Lung (tissue), 12 donors: ENCODE measurements around the gene RIMS4. TPM values are rescaled to one million over a fixed set of nuclear protein-coding genes. Genes with fewer than 3 reads are reported as not detected.
A peak's percentile ranks its signal among the peaks of the same experiment; 100 is the strongest.

Source experiments
- ATAC-seq: fragments of 200-7000 bp; cut with Tn5 transposase; one replicate; pipeline ENCODE4 v1.9.1; 2020; ENCODE audit warnings: moderate number of reproducible peaks; ENCODE audit not compliant: insufficient read depth, low FRiP score
- DNase-seq, 3 donors: peaks; one replicate each; pipeline ENCODE4 v3.0.0-alpha.2; 2013 to 2017
- H3K27ac ChIP-seq, 2 donors: one replicate each; pipeline ENCODE4 v1.5.1; 2013; ENCODE audit warnings: mild to moderate bottlenecking in 2 of 2, moderate library complexity in 2 of 2, control low read depth in 1 of 2, inconsistent platforms in 1 of 2, low read depth in 1 of 2, low read length in 1 of 2
- H3K27me3 ChIP-seq, 3 donors: one replicate each; pipeline ENCODE4 v1.5.1; 2013; ENCODE audit warnings: low read length in 2 of 3; ENCODE audit not compliant: control insufficient read depth in 3 of 3, insufficient read depth in 3 of 3
- H3K36me3 ChIP-seq, 4 donors: one replicate each; pipeline ENCODE4 v1.5.1; 2013; ENCODE audit warnings: low read length in 4 of 4, mild to moderate bottlenecking in 1 of 4, moderate library complexity in 1 of 4; ENCODE audit not compliant: control insufficient read depth in 4 of 4, insufficient read depth in 4 of 4
- H3K4me1 ChIP-seq, 5 donors: one replicate each; pipeline ENCODE4 v1.5.1; 2013; ENCODE audit warnings: low read length in 5 of 5, mild to moderate bottlenecking in 2 of 5, moderate library complexity in 1 of 5; ENCODE audit not compliant: control insufficient read depth in 5 of 5, insufficient read depth in 5 of 5
- H3K4me3 ChIP-seq: one replicate; pipeline ENCODE4 v1.5.1; 2013; ENCODE audit warnings: mild to moderate bottlenecking, control low read depth, moderate library complexity
- H3K9ac ChIP-seq, 2 donors: one replicate each; pipeline ENCODE4 v1.5.1; 2013; ENCODE audit warnings: low read length in 2 of 2, control low read depth in 1 of 2; ENCODE audit not compliant: insufficient read depth in 1 of 2
- H3K9me3 ChIP-seq, 4 donors: one replicate each; pipeline ENCODE4 v1.5.1; 2013; ENCODE audit warnings: low read length in 3 of 4, mild to moderate bottlenecking in 1 of 4, moderate library complexity in 1 of 4; ENCODE audit not compliant: control insufficient read depth in 4 of 4, insufficient read depth in 3 of 4
- WGBS, 2 donors: extraction: QIAGEN DNeasy Blood & Tissue Kit; methylation state at CpG; one replicate each; pipeline ENCODE4 v1.1.7; 2013; 5-methylcytosine and 5-hydroxymethylcytosine counted together
- polyA plus RNA-seq, 2 donors: library from polyadenylated mRNA; stranded (reverse); fragments of 200-250 nt; gene quantifications; one replicate each; pipeline ENCODE4 v1.2.1, GENCODE V29; 2013
- total RNA-seq, 2 donors: library from RNA; depleted of rRNA in 1 of 2; stranded (reverse); fragments of >200 nt in 1 of 2; gene quantifications; one replicate each; pipeline ENCODE4 v1.2.1, GENCODE V29; 2014 to 2021
- TF ChIP-seq, protein P1 (sequence below): IDR thresholded peaks from 2 replicates; pipeline ENCODE4 v1.5.1; 2012; ENCODE audit warnings: mild to moderate bottlenecking; ENCODE audit errors: control extremely low read depth, extremely low read depth
- donor health status: control.
- donor health status: control.
- donor health status: Bipolar disorder and iron deficiency.
- donor health status: healthy.
- donor health status: DM: yes; HTN: yes; CAD: no.

RIMS4 gene
- total and polyA plus RNA-seq, 4 donors = 0.43 to 5.6 (median 1.6) TPM

DNA sequence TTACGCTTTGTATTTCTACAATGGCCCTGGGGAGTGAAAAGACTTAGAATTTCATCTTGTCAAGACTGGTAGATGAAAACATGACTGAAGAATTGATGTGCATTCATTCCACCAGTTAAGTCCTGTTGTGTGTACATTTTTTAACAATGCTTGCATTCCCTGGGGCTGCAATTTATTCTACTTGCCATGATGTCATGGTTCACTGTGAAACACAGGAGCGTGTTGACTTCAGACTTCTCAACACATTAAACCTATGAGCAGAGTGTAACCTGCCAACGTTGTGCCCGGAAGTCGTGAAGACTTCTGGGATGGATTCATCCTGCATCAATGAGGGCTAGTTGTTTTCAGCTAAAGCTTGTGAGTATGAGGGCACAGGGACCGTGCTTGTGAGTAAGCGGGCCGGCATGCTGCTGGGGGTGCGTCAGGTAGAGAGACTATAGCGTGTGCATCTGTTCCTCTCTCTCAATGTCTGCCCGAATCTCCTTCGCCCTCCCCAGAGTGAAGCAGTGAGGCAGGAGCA is 26.3 kb upstream of the RIMS4 start:
- DNase-seq = no peak
- Histone ChIP-seq H3K27ac (no peak overlapping the region), H3K9ac (no peak overlapping the region), H3K36me3 (no peaks in the 10 kb centered on the region), H3K4me3 (no peak overlapping the region), H3K4me1 (peaks cover 0 to 31% (median 11%) of the 10 kb centered on the region in 5 donors), H3K9me3 (peaks cover 0 to 5% (median 0%) of the 10 kb centered on the region in 4 donors), H3K27me3 (peaks cover 0 to 3% (median 0%) of the 10 kb centered on the region in 3 donors)
- no peak for ATAC-seq
- 90 to 96% methylated on average over 12 of the region's 12 CpGs for WGBS, 2 donors
- TF ChIP-seq, protein P1, sequence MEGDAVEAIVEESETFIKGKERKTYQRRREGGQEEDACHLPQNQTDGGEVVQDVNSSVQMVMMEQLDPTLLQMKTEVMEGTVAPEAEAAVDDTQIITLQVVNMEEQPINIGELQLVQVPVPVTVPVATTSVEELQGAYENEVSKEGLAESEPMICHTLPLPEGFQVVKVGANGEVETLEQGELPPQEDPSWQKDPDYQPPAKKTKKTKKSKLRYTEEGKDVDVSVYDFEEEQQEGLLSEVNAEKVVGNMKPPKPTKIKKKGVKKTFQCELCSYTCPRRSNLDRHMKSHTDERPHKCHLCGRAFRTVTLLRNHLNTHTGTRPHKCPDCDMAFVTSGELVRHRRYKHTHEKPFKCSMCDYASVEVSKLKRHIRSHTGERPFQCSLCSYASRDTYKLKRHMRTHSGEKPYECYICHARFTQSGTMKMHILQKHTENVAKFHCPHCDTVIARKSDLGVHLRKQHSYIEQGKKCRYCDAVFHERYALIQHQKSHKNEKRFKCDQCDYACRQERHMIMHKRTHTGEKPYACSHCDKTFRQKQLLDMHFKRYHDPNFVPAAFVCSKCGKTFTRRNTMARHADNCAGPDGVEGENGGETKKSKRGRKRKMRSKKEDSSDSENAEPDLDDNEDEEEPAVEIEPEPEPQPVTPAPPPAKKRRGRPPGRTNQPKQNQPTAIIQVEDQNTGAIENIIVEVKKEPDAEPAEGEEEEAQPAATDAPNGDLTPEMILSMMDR = no peak

DNA sequence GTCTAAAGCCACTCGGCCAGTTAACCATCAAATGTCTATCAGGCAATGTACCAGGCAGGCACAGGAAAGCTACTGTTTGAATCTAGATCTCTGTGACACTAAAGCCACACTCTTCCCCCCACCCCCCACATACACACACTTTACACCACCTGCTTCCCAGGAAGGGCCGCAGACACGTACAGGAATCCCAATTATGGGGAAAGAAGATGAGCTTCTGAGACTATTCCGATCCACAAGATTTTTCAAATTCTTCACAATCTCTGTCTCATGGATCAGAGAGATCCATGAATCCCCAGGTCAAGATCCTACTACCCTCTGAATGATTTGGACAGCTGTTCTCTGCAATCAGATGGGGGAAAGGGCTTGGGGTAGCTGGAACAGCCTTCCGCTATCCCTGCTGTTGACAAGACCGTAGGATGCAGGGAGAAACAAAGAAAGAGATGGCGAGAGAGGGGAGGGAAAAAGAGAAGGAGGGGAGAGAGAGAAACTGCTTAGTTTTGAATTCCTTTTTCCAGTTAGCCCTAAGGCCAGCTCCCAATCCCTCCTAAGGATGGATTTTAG is 25.4 kb upstream of the RIMS4 start:
- H3K4me3 ChIP-seq = no peak overlapping the region
- peaks cover 0 to 31% (median 11%) of the 10 kb centered on the region in 5 donors for H3K4me1 ChIP-seq
- TF ChIP-seq, protein P1 = no peak
- DNase-seq = peak in 2 of 3 donors; percentile 20 to 29
- H3K36me3 ChIP-seq = no peaks in the 10 kb centered on the region
- peaks cover 0 to 3% (median 0%) of the 10 kb centered on the region in 3 donors for H3K27me3 ChIP-seq
- H3K9ac ChIP-seq = no peak overlapping the region
- peaks cover 0 to 6% (median under 1%) of the 10 kb centered on the region in 4 donors for H3K9me3 ChIP-seq
- H3K27ac ChIP-seq = no peak overlapping the region
- 70 to 73% methylated on average over 7 of the region's 7 CpGs for WGBS, 2 donors
- no peak for ATAC-seq

DNA sequence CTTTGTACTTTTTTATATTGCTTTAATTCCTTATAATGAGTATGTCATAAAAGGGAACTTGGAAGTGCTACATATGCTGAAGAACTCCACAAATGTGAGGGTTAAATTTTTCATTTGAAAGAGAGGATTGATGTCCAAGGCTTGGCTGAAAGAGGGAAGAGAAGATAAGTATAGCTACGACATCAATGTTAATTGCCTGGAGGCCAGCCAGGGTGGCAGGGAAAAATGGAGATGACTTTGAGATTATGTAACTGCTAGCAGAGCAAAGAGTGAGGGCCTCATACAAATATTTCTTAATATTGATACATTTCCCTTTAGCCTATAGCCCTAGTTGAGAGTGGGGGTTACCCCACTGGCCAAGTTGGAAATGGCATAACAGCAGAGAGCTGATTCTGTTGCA is 24.8 kb upstream of the RIMS4 start:
- Histone ChIP-seq H3K4me3 (no peak overlapping the region), H3K27ac (no peak overlapping the region), H3K4me1 (peaks cover 0 to 31% (median 11%) of the 10 kb centered on the region in 5 donors), H3K9ac (no peak overlapping the region), H3K36me3 (no peaks in the 10 kb centered on the region), H3K27me3 (peaks cover 0 to 3% (median 0%) of the 10 kb centered on the region in 3 donors), H3K9me3 (peaks cover 0 to 4% (median 2%) of the 10 kb centered on the region in 4 donors)
- 28 to 29% methylated on average over 1 of the region's 1 CpG for WGBS, 2 donors
- ATAC-seq (no peak), DNase-seq (peak; percentile 78 to 89 (median 85))
- TF ChIP-seq, protein P1 = no peak

DNA sequence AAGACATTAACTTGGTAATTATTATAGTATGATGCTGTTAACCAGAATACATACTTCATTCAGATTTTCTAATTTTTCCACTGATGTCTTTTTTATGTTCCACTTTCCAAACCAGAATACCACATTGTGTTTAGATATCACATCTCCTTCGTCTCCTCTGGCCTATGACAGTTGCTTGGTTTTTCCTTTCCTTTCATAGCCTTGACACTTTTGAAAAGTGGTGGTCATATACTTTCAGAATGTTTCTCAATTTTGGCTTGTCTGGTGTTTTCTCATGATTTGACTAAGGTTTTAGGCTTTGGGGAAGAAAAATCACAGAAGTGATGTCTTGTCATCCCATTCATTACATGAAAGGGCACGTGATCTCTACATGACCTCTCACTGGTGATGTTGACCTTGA is 24.3 kb upstream of the RIMS4 start:
- Histone ChIP-seq H3K4me3 (no peak overlapping the region), H3K27me3 (peaks cover 0 to 3% (median 0%) of the 10 kb centered on the region in 3 donors), H3K4me1 (peaks cover 0 to 31% (median 11%) of the 10 kb centered on the region in 5 donors), H3K9me3 (peaks cover 0 to 6% (median 2%) of the 10 kb centered on the region in 4 donors), H3K27ac (no peak overlapping the region), H3K9ac (no peak overlapping the region), H3K36me3 (no peaks in the 10 kb centered on the region)
- TF ChIP-seq, protein P1 = no peak
- DNase-seq (peak in 1 of 3 donors; percentile 15), ATAC-seq (no peak)
- WGBS, 2 donors = 63 to 86% methylated on average over 2 of the region's 2 CpGs
